Tibial artery (tissue), 4 donors: Measurements from ENCODE around the gene PTRH2.

Experiments used
- DNase-seq, 2 donors: peaks; one replicate each; pipeline ENCODE4 v3.0.0-alpha.2; 2019
- H3K27ac ChIP-seq, 2 donors: fragments of 200-600 bp; sonication (generic) in 1 of 2; 1 replicate in 1 of 2; 2 replicates in 1 of 2; pipeline ENCODE4 v1.5.1; 2018 to 2019; ENCODE audit warnings: mild to moderate bottlenecking in 1 of 2
- H3K27me3 ChIP-seq, 2 donors: fragments of 200-600 bp; sonication (generic) in 1 of 2; one replicate each; pipeline versions ENCODE4 v1.5.1 to v1.6.0; 2016 to 2019
- H3K36me3 ChIP-seq, 3 donors: fragments of 200-600 bp; sonication (generic) in 2 of 3; one replicate each; pipeline ENCODE4 v1.5.1; 2016 to 2019; ENCODE audit warnings: mild to moderate bottlenecking in 2 of 3
- H3K4me1 ChIP-seq, 4 donors: fragments of 200-600 bp; sonication (generic) in 2 of 4; 1 replicate in 3 of 4; 2 replicates in 1 of 4; pipeline ENCODE4 v1.5.1; 2016 to 2019
- H3K4me3 ChIP-seq, 2 donors: fragments of 200-600 bp; sonication (generic) in 1 of 2; 1 replicate in 1 of 2; 2 replicates in 1 of 2; pipeline ENCODE4 v1.5.1; 2018 to 2019; ENCODE audit warnings: mild to moderate bottlenecking in 2 of 2
- H3K9me3 ChIP-seq, 3 donors: fragments of 200-600 bp; sonication (generic) in 1 of 3; one replicate each; pipeline ENCODE4 v1.5.1; 2016 to 2019
- intact Hi-C: fragments of 100-400 bp; cut with DNase I; formaldehyde crosslinking; loops from one replicate; pipeline ENCODE4 v1.15.0; 2023; ENCODE audit warnings: low total_unique reads
- TF ChIP-seq, protein P1 (sequence below), 2 experiments: fragments of 200-600 bp in 1 of 2; fragments of 450-650 bp in 1 of 2; IDR thresholded peaks; one replicate each; pipeline ENCODE4 v1.5.1; 2017 to 2019; ENCODE audit warnings: antibody characterized with exemption in 2 of 2, mild to moderate bottlenecking in 1 of 2, moderate library complexity in 1 of 2

PTRH2 gene

DNA sequence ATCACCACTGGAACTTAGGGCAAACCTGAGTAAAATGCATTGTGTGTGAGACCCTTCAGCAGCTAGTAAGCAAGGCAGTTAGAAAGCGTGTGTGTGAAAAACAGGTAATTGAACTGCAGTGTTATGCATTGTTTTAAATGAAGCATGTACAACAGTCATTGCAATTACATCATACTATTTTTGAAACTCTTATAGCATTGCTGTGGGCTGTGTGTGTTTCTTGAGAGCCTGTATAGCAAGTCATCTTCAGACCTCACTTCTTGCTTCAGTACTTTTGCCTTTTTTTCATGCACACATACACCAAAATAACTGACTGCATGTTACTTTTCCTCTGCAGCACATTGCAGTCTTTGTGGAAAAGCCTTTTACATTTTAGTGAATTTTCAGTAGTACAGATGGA, 19.2 kb downstream of the PTRH2 start:
- intact Hi-C loops, result no loop called here
- TF ChIP-seq, protein P1, sequence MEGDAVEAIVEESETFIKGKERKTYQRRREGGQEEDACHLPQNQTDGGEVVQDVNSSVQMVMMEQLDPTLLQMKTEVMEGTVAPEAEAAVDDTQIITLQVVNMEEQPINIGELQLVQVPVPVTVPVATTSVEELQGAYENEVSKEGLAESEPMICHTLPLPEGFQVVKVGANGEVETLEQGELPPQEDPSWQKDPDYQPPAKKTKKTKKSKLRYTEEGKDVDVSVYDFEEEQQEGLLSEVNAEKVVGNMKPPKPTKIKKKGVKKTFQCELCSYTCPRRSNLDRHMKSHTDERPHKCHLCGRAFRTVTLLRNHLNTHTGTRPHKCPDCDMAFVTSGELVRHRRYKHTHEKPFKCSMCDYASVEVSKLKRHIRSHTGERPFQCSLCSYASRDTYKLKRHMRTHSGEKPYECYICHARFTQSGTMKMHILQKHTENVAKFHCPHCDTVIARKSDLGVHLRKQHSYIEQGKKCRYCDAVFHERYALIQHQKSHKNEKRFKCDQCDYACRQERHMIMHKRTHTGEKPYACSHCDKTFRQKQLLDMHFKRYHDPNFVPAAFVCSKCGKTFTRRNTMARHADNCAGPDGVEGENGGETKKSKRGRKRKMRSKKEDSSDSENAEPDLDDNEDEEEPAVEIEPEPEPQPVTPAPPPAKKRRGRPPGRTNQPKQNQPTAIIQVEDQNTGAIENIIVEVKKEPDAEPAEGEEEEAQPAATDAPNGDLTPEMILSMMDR (IDR thresholded peaks at IDR 0.05), result no peak
- no peaks in the 10 kb centered on the region for H3K9me3 ChIP-seq
- no peak overlapping the region for H3K27ac ChIP-seq
- no peaks in the 10 kb centered on the region for H3K4me1 ChIP-seq
- DNase-seq, result no peak
- H3K36me3 ChIP-seq, result peaks cover 73 to 85% (median 81%) of the 10 kb centered on the region in 3 donors
- no peaks in the 10 kb centered on the region for H3K27me3 ChIP-seq
- H3K4me3 ChIP-seq, result no peak overlapping the region

DNA sequence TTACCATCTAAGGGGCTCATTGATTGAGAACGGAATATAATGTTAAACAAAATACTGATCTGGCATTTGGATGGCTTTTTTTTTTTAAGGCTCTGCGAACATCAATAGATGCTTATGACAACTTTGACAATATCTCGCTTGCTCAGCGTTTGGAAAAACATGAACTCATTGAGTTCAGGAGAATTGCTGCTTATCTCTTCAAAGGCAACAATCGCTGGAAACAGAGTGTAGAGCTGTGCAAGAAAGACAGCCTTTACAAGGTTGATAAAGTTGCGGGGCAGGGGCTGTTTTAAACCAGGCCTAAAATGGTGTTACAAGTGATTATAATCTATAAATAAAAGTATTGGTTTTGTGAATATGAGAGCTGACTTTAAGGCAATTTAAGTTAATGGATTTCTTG, 22.3 kb downstream of the PTRH2 start:
- Histone ChIP-seq H3K4me3 (no peak overlapping the region), H3K27me3 (no peaks in the 10 kb centered on the region), H3K27ac (no peak overlapping the region), H3K4me1 (peaks cover 0 to 5% (median 0%) of the 10 kb centered on the region in 4 donors), H3K9me3 (no peaks in the 10 kb centered on the region), H3K36me3 (peaks cover 78 to 85% (median 83%) of the 10 kb centered on the region in 3 donors)
- TF ChIP-seq, protein P1 (IDR thresholded peaks at IDR 0.05), result no peak
- DNase-seq, result no peak
- intact Hi-C loops, result no loop called here

DNA sequence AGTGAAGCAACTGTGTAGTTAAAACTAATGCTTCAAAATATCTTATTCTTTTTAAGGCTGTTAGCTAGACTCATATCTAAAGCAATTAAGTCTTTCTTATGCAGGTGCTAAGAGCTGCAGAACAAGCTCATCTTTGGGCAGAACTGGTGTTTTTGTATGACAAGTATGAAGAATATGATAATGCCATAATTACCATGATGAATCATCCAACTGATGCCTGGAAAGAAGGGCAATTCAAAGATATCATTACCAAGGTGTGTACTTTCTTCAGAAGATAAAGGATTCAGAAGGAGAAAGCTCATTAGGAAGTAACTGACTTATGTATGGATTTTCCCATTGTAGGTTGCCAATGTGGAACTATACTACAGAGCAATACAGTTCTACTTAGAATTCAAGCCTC, 23.9 kb downstream of the PTRH2 start:
- no peak overlapping the region for H3K27ac ChIP-seq

DNA sequence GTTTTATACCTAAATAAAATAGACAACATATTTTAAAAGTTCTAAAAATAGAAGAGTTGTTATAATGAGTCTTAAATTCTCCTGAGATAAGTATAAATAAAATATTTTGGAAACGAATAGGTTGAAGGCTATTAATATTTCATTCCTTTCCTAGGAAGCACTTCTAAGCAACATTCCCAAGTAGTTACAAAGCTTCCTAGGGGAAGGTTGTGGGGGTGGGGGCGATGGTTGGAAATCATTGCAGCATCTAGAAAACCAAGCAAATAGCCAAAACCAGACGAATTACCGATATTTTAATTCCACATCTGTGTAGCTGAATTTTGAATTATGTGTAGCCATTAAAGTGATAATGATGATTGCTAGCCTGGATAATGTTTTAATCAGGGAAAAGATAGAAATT, 26.9 kb downstream of the PTRH2 start:
- TF ChIP-seq, protein P1 (IDR thresholded peaks at IDR 0.05), result no peak
- intact Hi-C loops, result no loop called here
- H3K36me3 ChIP-seq, result peaks cover 93 to 97% (median 96%) of the 10 kb centered on the region in 3 donors

More for the DNA sequence above, 23.9 kb downstream of the PTRH2 start:
- no peaks in the 10 kb centered on the region for H3K9me3 ChIP-seq
- H3K4me3 ChIP-seq, result no peak overlapping the region
- H3K4me1 ChIP-seq, result peaks cover 0 to 9% (median 0%) of the 10 kb centered on the region in 4 donors
- intact Hi-C loops, result no loop called here
- no peaks in the 10 kb centered on the region for H3K27me3 ChIP-seq
- H3K36me3 ChIP-seq, result peaks cover 86 to 94% (median 89%) of the 10 kb centered on the region in 3 donors
- TF ChIP-seq, protein P1 (IDR thresholded peaks at IDR 0.05), result no peak
- DNase-seq, result no peak

DNA sequence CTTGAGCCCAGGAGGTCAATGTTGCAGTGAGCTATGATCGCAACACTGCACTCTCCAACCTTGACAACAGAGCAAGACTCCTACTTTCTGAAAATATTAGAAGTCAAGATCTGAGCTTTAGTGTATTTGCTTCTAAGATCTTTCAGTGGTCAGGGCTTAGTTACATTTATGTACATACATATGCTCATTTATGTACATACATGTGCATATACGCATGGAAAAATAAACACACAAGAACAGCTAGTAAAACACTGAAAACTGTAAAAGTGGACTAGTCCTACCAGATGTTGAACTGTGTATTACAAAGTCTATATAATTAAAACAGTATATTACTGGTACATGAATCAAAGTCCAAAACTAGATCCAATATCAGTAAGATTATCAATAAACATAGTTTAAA, 28.3 kb downstream of the PTRH2 start:
- intact Hi-C loops, result no loop called here
- peaks cover 0 to 15% (median 0%) of the 10 kb centered on the region in 4 donors for H3K4me1 ChIP-seq
- no peaks in the 10 kb centered on the region for H3K9me3 ChIP-seq
- H3K27ac ChIP-seq, result no peak overlapping the region
- H3K27me3 ChIP-seq, result no peaks in the 10 kb centered on the region
- TF ChIP-seq, protein P1 (IDR thresholded peaks at IDR 0.05), result no peak
- no peak for DNase-seq
- peaks cover 91 to 96% (median 95%) of the 10 kb centered on the region in 3 donors for H3K36me3 ChIP-seq
- no peak overlapping the region for H3K4me3 ChIP-seq

More for the DNA sequence above, 26.9 kb downstream of the PTRH2 start:
- Histone ChIP-seq H3K9me3 (no peaks in the 10 kb centered on the region), H3K4me3 (no peak overlapping the region), H3K4me1 (peaks cover 0 to 15% (median 0%) of the 10 kb centered on the region in 4 donors), H3K27ac (no peak overlapping the region), H3K27me3 (no peaks in the 10 kb centered on the region)
- DNase-seq, result no peak

DNA sequence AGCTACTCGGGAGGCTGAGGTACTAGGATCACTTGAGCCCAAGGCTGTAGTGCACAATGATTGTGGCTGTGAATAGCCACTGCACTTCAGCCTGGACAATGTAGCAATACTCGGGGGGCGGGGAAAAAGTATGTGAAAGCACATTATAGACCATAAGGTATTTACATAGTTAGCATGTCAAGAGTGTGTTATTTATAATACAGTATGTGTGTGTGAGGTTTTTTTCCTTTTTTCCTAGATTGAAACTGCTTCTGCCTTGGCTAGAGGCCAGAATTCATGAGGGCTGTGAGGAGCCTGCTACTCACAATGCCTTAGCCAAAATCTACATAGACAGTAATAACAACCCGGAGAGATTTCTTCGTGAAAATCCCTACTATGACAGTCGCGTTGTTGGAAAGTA, 30.5 kb downstream of the PTRH2 start:
- DNase-seq, result no peak
- Histone ChIP-seq H3K4me1 (peaks cover 0 to 15% (median 0%) of the 10 kb centered on the region in 4 donors), H3K27ac (no peak overlapping the region), H3K4me3 (no peak overlapping the region), H3K36me3 (peaks cover 79 to 92% (median 79%) of the 10 kb centered on the region in 3 donors), H3K9me3 (no peaks in the 10 kb centered on the region), H3K27me3 (no peaks in the 10 kb centered on the region)
- intact Hi-C loops, result no loop called here
- TF ChIP-seq, protein P1 (IDR thresholded peaks at IDR 0.05), result no peak
